Prostate gland (tissue), 2 donors: ENCODE results near the gene SESN1. TPM values are rescaled to one million over a fixed set of nuclear protein-coding genes. Genes with fewer than 3 reads are reported as not detected.

Experiments
- DNase-seq: peaks from one replicate; pipeline ENCODE4 v3.0.0-alpha.2; 2019; ENCODE audit warnings: low spot score
- H3K27ac ChIP-seq, 2 donors: fragments of 200-600 bp; sonication (generic); 2 replicates each; pipeline ENCODE4 v1.5.1; 2017 to 2019
- H3K27me3 ChIP-seq: fragments of 200-600 bp; sonication (generic); replicated peaks from 2 replicates; pipeline ENCODE4 v1.5.1; 2019; ENCODE audit not compliant: insufficient read depth
- H3K36me3 ChIP-seq, 2 donors: fragments of 200-600 bp; sonication (generic); 1 replicate in 1 of 2; 2 replicates in 1 of 2; pipeline versions ENCODE4 v1.5.1 to v1.8.1; 2017 to 2019
- H3K4me1 ChIP-seq: fragments of 200-600 bp; sonication (generic); replicated peaks from 2 replicates; pipeline ENCODE4 v1.5.1; 2019
- H3K4me3 ChIP-seq, 2 donors: fragments of 200-600 bp; sonication (generic); 2 replicates each; pipeline ENCODE4 v1.5.1; 2017 to 2019
- H3K9me3 ChIP-seq: fragments of 200-600 bp; sonication (generic); 2 replicates; pipeline ENCODE4 v1.5.1; 2017
- CTCF ChIP-seq, 4 experiments: fragments of 200-600 bp in 2 of 4; fragments of 450-650 bp in 2 of 4; sonication (generic) in 2 of 4; IDR thresholded peaks; 1 replicate in 3 of 4; 2 replicates in 1 of 4; pipeline ENCODE4 v1.5.1; 2016 to 2019; ENCODE audit warnings: antibody characterized with exemption in 4 of 4, mild to moderate bottlenecking in 2 of 4, moderate library complexity in 2 of 4
- POLR2A ChIP-seq: fragments of 450-650 bp; IDR thresholded peaks from one replicate; pipeline ENCODE4 v1.6.1; 2016; ENCODE audit warnings: antibody characterized with exemption, mild to moderate bottlenecking
- POLR2AphosphoS5 ChIP-seq: sonication (generic); formaldehyde crosslinking; IDR thresholded peaks from one replicate; pipeline ENCODE4 v1.6.1; 2017; ENCODE audit warnings: antibody characterized with exemption
- WGBS: methylation state at CpG from one replicate; pipeline ENCODE4 v1.1.5; 2018; 5-methylcytosine and 5-hydroxymethylcytosine counted together
- intact Hi-C: fragments of 100-400 bp; cut with DNase I; formaldehyde crosslinking; loops from one replicate; pipeline ENCODE4 v1.14.2; 2022
- total RNA-seq, 2 donors: library from RNA; depleted of rRNA; stranded (reverse); fragments of >200 nt; gene quantifications; one replicate each; pipeline ENCODE4 v1.1.0, GENCODE V29; 2016

The SESN1 gene
- total RNA-seq, 2 donors from 2014 or later, result 92.2 to 140 TPM

GRCh38 chr6:108958900-108959770 lies 135.5 kb downstream of the SESN1 start:
- Histone ChIP-seq H3K27me3 (no peaks in the 10 kb centered on the region), H3K4me1 (no peaks in the 10 kb centered on the region), H3K9me3 (no peaks in the 10 kb centered on the region), H3K4me3 (no peak overlapping the region), H3K36me3 (no peaks in the 10 kb centered on the region), H3K27ac (no peak overlapping the region)
- intact Hi-C loops, result no loop called here
- WGBS, result 89% methylated on average over 10 of the region's 10 CpGs
- DNase-seq, result no peak
- TF ChIP-seq POLR2A, result no peak
- TF ChIP-seq POLR2AphosphoS5, result no peak
- no peak for TF ChIP-seq CTCF (IDR thresholded peaks at IDR 0.05)

- H3K4me1 ChIP-seq, result no peaks in the 10 kb centered on the region
- H3K9me3 ChIP-seq, result no peaks in the 10 kb centered on the region
- TF ChIP-seq CTCF (IDR thresholded peaks at IDR 0.05) (no peak), POLR2AphosphoS5 (no peak)
- no peak overlapping the region for H3K27ac ChIP-seq
- no peak for DNase-seq
- 82% methylated on average over 4 of the region's 4 CpGs for WGBS
- H3K36me3 ChIP-seq, result no peaks in the 10 kb centered on the region
- intact Hi-C loops, result no loop called here
- no peak overlapping the region for H3K4me3 ChIP-seq
- no peaks in the 10 kb centered on the region for H3K27me3 ChIP-seq
These were observed 137.4 kb downstream of the SESN1 start for GRCh38 chr6:108957221-108957620.

- Histone ChIP-seq H3K9me3 (no peaks in the 10 kb centered on the region), H3K4me1 (no peaks in the 10 kb centered on the region), H3K36me3 (no peaks in the 10 kb centered on the region), H3K4me3 (no peak overlapping the region), H3K27me3 (no peaks in the 10 kb centered on the region), H3K27ac (no peak overlapping the region)
- intact Hi-C loops, result no loop called here
- DNase-seq, result no peak
- TF ChIP-seq CTCF (IDR thresholded peaks at IDR 0.05), result no peak
- WGBS, result 84% methylated on average over 15 of the region's 15 CpGs
These were observed 139.2 kb downstream of the SESN1 start for GRCh38 chr6:108955329-108955949.

GRCh38 chr6:108953681-108954080 lies 141.0 kb downstream of the SESN1 start:
- H3K27me3 ChIP-seq, result no peaks in the 10 kb centered on the region
- H3K4me3 ChIP-seq, result no peak overlapping the region
- DNase-seq, result no peak
- H3K4me1 ChIP-seq, result no peaks in the 10 kb centered on the region
- intact Hi-C loops, result no loop called here
- TF ChIP-seq CTCF (IDR thresholded peaks at IDR 0.05), result no peak
- no peak for TF ChIP-seq POLR2A
- no peak for TF ChIP-seq POLR2AphosphoS5
- H3K27ac ChIP-seq, result no peak overlapping the region
- no peaks in the 10 kb centered on the region for H3K9me3 ChIP-seq
- no peaks in the 10 kb centered on the region for H3K36me3 ChIP-seq
